Measurements from ENCODE around the gene SPATA17. TPM values are rescaled to one million over a fixed set of nuclear protein-coding genes. Genes with fewer than 3 reads are reported as not detected.
"Not testable (repeated sequence)": the region's sequence is repeated elsewhere in the genome, so short reads cannot be mapped to it uniquely, and the experiment has no call there.

Gene SPATA17, protein sequence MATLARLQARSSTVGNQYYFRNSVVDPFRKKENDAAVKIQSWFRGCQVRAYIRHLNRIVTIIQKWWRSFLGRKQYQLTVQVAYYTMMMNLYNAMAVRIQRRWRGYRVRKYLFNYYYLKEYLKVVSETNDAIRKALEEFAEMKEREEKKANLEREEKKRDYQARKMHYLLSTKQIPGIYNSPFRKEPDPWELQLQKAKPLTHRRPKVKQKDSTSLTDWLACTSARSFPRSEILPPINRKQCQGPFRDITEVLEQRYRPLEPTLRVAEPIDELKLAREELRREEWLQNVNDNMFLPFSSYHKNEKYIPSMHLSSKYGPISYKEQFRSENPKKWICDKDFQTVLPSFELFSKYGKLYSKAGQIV
- total RNA-seq, result 0.32 and 1.00 TPM in 2 replicates
- polyA plus RNA-seq, result 1.5 and 2.9 TPM in 2 replicates

DNA sequence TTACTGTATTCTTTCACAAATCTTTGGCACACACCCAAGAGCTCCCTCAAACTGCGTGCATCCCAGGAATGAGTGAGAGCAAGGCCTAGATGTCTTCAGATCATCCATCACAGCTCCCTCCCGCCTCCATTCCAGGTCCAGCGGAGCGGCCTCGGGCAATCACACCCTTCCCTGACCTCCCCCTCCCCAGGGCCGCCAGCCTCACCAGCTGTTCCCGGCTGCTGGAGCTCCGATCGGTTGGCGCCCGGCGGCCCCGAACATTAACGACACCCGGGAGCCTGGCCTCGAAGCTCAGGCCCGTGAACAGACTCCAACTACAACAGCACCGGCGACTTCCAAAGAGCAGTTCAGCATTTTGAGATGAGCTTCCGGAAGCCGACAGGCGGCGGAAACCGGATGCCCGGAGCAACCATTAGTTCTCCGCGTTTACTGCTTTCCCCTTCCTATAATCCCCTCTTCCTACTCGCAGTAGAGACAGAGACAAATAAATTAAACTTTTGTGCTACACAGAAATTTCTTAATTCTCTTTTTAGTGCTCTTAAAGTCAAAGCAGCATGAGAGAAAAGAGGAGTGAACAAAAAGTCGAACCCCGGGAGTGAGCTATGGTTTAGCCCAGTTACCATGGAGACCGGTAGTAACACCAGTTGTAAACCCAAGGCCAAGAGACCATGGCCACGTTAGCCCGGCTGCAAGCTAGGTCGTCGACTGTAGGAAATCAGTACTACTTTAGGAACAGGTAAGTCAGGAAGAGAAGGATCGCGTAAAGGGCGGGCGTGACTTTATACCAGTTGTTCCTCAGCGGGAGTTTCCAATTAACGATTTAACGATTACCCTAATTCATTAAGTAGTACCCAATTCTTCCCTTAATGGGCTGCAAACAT lies at the start of gene SPATA17, which contains the start of gene GPATCH2:
Gene SPATA17 (plus strand): TSS at position 634 of the 881 bp plus-strand sequence. CDS start 35 bp downstream, at position 669.
Gene GPATCH2 (minus strand): TSS at position 380 of the 881 bp plus-strand sequence. CDS start 119 bp downstream, at position 261.
- Histone ChIP-seq H3K36me3 (replicated peaks; ENCODE audit: insufficient read depth, low read depth) (no peaks in the 10 kb centered on the region), H3K27ac (peak within 1 kb of the TSS; percentile 92), H3K27me3 (no peaks in the 10 kb centered on the region), H3K4me3 (peak within 1 kb of the TSS; percentile 77), H4K20me1 (ENCODE audit: insufficient read depth, poor library complexity, severe bottlenecking) (no peaks in the 10 kb centered on the region), H3K4me1 (ENCODE audit: insufficient read depth) (peaks cover 18% of the 10 kb centered on the region), H3K4me2 (peak within 1 kb of the TSS; percentile 82), H3K79me2 (peaks cover 45% of the 10 kb centered on the region), H3K9me3 (ENCODE audit: low read depth) (no peaks in the 10 kb centered on the region), H2AFZ (peak within 1 kb of the TSS; percentile 52), H3K9me2 (replicated peaks; ENCODE audit: insufficient read depth) (no peaks in the 10 kb centered on the region)
- 2% methylated on average over 42 of the region's 42 CpGs for WGBS (ENCODE audit: low lambda C conversion rate, missing lambda C conversion rate)
- DNase-seq (ENCODE audit: low spot score), result peak; percentile 92
- TF ChIP-seq, protein P1, sequence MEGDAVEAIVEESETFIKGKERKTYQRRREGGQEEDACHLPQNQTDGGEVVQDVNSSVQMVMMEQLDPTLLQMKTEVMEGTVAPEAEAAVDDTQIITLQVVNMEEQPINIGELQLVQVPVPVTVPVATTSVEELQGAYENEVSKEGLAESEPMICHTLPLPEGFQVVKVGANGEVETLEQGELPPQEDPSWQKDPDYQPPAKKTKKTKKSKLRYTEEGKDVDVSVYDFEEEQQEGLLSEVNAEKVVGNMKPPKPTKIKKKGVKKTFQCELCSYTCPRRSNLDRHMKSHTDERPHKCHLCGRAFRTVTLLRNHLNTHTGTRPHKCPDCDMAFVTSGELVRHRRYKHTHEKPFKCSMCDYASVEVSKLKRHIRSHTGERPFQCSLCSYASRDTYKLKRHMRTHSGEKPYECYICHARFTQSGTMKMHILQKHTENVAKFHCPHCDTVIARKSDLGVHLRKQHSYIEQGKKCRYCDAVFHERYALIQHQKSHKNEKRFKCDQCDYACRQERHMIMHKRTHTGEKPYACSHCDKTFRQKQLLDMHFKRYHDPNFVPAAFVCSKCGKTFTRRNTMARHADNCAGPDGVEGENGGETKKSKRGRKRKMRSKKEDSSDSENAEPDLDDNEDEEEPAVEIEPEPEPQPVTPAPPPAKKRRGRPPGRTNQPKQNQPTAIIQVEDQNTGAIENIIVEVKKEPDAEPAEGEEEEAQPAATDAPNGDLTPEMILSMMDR (IDR thresholded peaks at IDR 0.05; ENCODE audit: poor library complexity), result peak; percentile 20
- TF ChIP-seq EZH2 (IDR thresholded peaks at IDR 0.05; ENCODE audit: borderline replicate concordance), result no peak

DNA sequence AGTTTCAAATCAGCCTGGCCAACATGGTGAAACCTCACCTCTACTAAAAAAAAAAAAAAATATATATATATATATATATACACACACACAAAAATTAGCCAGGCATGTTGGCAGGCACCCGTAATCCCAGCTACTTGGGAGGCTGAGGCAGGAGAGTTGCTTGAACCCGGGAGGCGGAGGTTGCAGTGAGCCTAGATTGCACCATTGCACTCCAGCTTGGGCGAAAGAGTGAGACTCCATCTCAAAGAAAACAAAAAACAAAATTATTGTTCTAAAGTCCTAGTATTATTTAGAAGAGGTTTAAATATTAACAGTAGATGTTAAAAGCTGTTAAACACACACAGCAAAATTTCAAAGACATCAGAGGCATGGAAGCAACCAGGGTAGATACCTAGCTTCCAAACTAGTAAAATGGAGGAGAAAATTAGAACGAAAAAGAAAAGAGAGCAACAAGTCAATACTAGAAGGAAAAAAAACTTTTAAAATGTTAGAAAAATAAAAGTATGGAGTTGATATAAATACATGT lies 46.8 kb upstream of the SPATA17 start:
- not testable (repeated sequence) for H3K27me3 ChIP-seq; H3K9me2 ChIP-seq (replicated peaks; ENCODE audit: insufficient read depth); H3K9me3 ChIP-seq (ENCODE audit: low read depth); H3K36me3 ChIP-seq (replicated peaks; ENCODE audit: insufficient read depth, low read depth); DNase-seq (ENCODE audit: low spot score); H2AFZ ChIP-seq; H3K79me2 ChIP-seq; H3K4me3 ChIP-seq; H3K4me2 ChIP-seq; H3K27ac ChIP-seq; H3K4me1 ChIP-seq (ENCODE audit: insufficient read depth); H4K20me1 ChIP-seq (ENCODE audit: insufficient read depth, poor library complexity, severe bottlenecking)
- WGBS (ENCODE audit: low lambda C conversion rate, missing lambda C conversion rate), result 80% methylated on average over 5 of the region's 5 CpGs

DNA sequence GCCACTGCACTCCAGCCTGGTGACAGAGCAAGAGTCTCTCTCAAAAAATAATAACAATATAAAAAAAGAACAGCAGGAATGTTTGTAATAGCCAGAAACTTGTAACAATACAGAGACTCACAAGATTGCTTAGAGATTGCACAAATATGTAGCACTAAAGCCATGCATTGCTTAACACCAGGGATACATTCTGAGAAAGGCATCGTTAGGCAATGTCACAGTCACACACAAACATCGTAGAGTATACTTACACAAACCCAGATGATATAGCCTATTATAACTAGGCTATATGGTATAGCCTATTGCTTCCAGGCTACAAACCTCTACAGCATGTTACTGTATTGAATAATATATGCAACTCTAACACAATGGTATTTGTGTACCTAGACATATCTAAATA lies 45.6 kb upstream of the SPATA17 start:
- Histone ChIP-seq H2AFZ (no peak overlapping the region), H3K27ac (no peak overlapping the region), H3K9me2 (replicated peaks; ENCODE audit: insufficient read depth) (no peaks in the 10 kb centered on the region), H3K79me2 (no peaks in the 10 kb centered on the region), H3K27me3 (no peaks in the 10 kb centered on the region), H4K20me1 (ENCODE audit: insufficient read depth, poor library complexity, severe bottlenecking) (no peaks in the 10 kb centered on the region), H3K36me3 (replicated peaks; ENCODE audit: insufficient read depth, low read depth) (no peaks in the 10 kb centered on the region), H3K4me3 (no peak overlapping the region), H3K9me3 (ENCODE audit: low read depth) (no peaks in the 10 kb centered on the region), H3K4me2 (no peak overlapping the region), H3K4me1 (ENCODE audit: insufficient read depth) (no peaks in the 10 kb centered on the region)
- no peak for TF ChIP-seq EZH2phosphoT487 (IDR thresholded peaks at IDR 0.05; ENCODE audit: low read depth, severe bottlenecking, unreplicated experiment)
- WGBS (ENCODE audit: low lambda C conversion rate, missing lambda C conversion rate), result 89% methylated on average over 2 of the region's 2 CpGs
- no peak for DNase-seq (ENCODE audit: low spot score)

DNA sequence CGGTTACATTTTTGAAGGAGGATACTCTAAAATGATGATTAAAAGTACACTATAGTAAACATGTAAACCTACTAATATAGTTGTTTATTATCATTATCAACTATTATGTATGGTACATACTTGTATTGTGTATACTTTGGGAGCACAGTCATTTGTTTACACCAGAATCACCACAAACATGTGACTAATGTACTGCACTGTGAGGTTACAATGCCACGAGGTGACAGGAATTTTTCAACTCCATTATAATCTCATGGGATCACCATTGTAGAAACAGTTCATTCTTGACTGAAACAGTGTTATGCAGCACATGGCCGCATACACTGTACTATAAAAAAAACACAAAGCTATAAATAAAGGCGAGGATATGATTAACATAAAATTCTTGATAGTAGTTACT lies 44.6 kb upstream of the SPATA17 start:
- Histone ChIP-seq H3K27ac (no peak overlapping the region), H3K4me3 (no peak overlapping the region)

More for the DNA sequence above, 44.6 kb upstream of the SPATA17 start:
- no peak overlapping the region for H2AFZ ChIP-seq
- no peak overlapping the region for H3K4me2 ChIP-seq
- 84% methylated on average over 4 of the region's 4 CpGs for WGBS (ENCODE audit: low lambda C conversion rate, missing lambda C conversion rate)
- no peaks in the 10 kb centered on the region for H3K79me2 ChIP-seq
- H3K36me3 ChIP-seq (replicated peaks; ENCODE audit: insufficient read depth, low read depth), result no peaks in the 10 kb centered on the region
- H4K20me1 ChIP-seq (ENCODE audit: insufficient read depth, poor library complexity, severe bottlenecking), result no peaks in the 10 kb centered on the region
- no peaks in the 10 kb centered on the region for H3K4me1 ChIP-seq (ENCODE audit: insufficient read depth)
- H3K9me2 ChIP-seq (replicated peaks; ENCODE audit: insufficient read depth), result no peaks in the 10 kb centered on the region
- no peaks in the 10 kb centered on the region for H3K27me3 ChIP-seq
- no peak for TF ChIP-seq EZH2 (IDR thresholded peaks at IDR 0.05; ENCODE audit: borderline replicate concordance)
- no peak for TF ChIP-seq EZH2phosphoT487 (IDR thresholded peaks at IDR 0.05; ENCODE audit: low read depth, severe bottlenecking, unreplicated experiment)
- TF ChIP-seq, protein P1 (IDR thresholded peaks at IDR 0.05; ENCODE audit: poor library complexity), result no peak
- DNase-seq (ENCODE audit: low spot score), result no peak
- H3K9me3 ChIP-seq (ENCODE audit: low read depth), result no peaks in the 10 kb centered on the region

Measured in hepatocyte (in vitro differentiated cells).